GM18907 (cell line): ENCODE data around the gene CNBD2.
"Not testable (repeated sequence)": the region's sequence is repeated elsewhere in the genome, so short reads cannot be mapped to it uniquely, and the experiment has no call there.

Source experiments
- ATAC-seq: cut with Tn5 transposase; IDR thresholded peaks from one replicate; pipeline ENCODE4 v1.9.1; 2021; ENCODE audit warnings: mild to moderate bottlenecking, moderate library complexity; ENCODE audit not compliant: unreplicated experiment

The CNBD2 gene

GRCh38 chr20:36060676-36061075, 92.3 kb downstream of the CNBD2 start:
- no peak for ATAC-seq

DNA sequence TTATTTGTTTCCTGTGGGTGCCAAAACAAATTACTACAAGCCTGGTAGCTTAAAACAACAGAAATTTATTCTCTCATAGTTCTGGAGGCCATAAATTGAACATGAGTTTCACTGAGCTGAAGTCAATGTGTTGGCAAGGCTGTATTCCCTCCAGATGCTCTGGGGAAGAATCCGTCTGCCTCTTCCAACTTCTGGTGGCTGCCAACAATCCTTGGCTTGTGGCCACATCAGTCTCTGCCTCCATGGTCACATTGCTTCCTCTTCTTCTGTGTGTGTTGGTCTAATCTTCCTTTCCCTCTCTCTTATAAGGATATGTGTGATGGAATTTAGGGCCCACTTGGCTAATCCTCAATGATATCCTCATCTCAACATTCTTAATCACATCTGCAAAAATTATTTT, 93.4 kb downstream of the CNBD2 start:
- no peak for ATAC-seq

- ATAC-seq = no peak
Measured at GRCh38 chr20:36062799-36063198, 94.4 kb downstream of the CNBD2 start.

DNA sequence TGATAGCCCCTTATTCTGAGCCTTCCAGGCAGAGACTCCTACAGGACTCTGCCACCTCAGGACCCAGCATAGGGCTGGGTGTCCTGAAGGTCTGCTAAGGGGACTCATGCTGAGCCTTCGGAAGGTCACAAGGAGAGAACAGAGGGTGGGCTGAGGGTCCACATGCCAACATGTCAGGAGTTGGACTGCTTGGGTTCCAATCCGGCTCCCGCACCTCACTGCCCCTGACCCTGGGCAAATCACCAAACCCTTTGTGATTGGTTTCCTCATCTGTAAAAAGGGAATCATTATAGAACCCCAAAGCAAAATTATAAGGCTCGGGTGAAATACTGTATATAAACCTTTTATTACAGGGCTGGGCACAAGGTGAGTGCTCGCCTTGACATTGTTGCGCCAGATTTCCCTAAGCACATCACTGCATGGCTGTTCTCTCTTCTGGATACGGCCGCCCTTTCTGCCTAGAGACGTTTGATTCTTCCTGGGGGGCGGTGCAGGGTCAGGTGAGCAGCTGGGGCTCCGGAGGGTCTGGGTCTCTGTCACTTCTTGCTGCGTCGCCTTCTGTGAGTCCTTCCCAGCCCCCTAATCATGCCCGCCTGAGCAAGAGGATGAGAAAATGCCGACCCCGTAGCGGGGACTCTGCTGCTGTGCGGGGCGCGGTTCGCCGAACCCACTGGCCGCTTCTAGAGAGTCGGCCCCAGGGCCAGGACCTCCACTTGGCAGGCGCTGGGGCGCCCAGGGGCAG, 95.7 kb downstream of the CNBD2 start:
- no peak for ATAC-seq

GRCh38 chr20:36064658-36065426, 96.5 kb downstream of the CNBD2 start:
- ATAC-seq = peak; percentile 82

GRCh38 chr20:36065427-36065998, 97.1 kb downstream of the CNBD2 start:
- no peak for ATAC-seq

DNA sequence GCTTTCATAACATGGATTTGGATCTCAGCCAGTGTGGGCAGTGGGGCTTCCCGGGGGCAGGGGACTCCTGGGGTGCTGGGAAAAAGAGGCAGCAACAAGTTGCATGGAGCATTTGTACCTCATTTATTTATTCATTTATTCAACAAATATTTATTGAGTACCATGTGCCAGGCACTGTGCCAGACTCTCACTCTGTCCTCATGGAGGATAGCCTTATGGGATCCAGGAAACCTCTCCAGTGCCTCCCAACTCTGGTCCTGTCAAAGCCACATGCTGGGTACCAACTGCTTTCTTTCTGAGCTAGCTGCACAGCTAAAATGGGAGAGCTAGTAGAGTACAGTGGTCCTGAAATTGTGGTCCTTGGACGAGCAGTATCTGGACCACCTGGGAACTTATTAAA, 98.4 kb downstream of the CNBD2 start:
- no peak for ATAC-seq

GRCh38 chr20:36068526-36068925, 100.1 kb downstream of the CNBD2 start:
- not testable (repeated sequence) for ATAC-seq

DNA sequence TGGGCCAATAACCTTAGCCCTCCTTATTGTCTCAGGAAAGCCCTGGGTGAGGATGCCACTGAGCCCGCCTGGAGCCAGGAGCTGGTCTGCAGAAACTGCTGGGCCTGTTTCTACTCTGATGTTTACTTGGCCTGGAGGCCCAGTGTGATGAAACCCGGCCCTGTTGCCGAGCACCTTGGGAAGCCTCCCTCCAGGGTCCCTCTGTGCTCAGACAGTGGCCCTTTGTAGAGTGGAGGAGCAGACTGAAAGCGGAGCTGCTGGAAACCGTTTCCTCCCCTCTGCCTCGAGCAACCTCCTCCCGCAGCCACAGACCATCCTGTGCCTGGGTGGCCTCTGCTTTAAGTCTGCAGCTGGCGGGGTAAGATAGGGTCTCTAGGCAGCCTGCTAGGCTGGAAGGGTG, 102.1 kb downstream of the CNBD2 start:
- ATAC-seq = no peak

DNA sequence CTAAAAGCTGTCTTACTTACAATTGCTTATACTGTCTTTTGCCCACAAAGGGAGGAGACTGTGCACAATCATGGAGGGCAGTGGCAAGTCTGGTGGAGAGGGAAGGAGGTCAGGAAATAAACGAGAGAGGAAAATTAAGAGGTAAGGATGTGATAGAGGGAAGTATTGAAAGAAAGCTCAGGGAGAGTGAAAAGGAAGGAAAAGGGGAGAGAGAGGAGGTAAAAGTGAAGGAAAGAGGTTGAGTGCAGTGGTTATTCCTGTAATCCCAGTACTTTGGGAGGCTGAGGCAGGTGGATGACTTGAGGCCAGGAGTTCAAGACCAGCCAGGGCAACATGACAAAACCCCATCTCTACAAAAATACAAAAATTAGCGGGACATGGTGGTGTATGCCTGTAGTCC, 103.5 kb downstream of the CNBD2 start:
- ATAC-seq = no peak

DNA sequence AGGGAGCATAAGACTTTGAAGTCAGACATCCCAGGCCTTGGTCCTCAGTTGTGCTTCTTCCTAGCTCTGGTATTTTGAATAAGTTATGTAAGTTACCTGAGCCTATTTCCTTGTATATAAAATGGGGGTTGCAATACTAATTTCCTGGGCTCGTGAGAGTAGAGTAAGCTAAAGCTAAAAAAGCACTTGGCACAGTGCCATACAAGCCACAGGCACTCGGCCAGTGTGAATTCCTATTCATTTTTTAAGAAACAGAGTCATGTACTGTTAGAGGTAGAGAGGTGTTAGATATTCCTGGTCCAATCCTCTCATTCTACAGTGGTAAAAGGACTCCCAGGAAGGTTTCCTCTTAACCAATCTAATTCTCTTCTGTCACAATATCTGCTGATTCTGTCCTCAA, 106.6 kb downstream of the CNBD2 start:
- ATAC-seq = no peak

- ATAC-seq = not testable (repeated sequence)
Measured at GRCh38 chr20:36077762-36078161, 109.4 kb downstream of the CNBD2 start.

DNA sequence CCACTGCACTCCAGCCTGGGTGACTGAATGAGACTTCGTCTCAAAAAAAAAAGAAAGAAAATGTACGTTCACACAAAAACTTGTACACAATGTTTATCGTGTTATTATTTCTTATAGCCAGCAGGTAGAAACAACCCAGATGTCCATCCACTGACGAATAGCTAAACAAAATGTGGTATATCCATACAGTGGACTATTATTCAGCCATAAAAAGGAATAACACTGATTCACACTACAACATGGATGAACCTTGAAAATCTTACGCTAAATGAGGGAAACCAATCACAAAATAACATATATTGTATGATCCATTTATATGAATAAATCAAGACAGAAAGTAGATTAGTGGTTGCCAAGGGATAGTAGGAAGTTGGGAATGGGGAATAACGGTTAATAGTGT, 111.1 kb downstream of the CNBD2 start:
- ATAC-seq = no peak

GRCh38 chr20:36079984-36080383, 111.6 kb downstream of the CNBD2 start:
- not testable (repeated sequence) for ATAC-seq
